HG02763 (cell line): Measurements from ENCODE around the gene ALKBH3.

Source experiments
- ATAC-seq: cut with Tn5 transposase; IDR thresholded peaks from one replicate; pipeline ENCODE4 v1.9.1; 2021; ENCODE audit warnings: mild to moderate bottlenecking, moderate library complexity; ENCODE audit not compliant: unreplicated experiment

The ALKBH3 gene

DNA sequence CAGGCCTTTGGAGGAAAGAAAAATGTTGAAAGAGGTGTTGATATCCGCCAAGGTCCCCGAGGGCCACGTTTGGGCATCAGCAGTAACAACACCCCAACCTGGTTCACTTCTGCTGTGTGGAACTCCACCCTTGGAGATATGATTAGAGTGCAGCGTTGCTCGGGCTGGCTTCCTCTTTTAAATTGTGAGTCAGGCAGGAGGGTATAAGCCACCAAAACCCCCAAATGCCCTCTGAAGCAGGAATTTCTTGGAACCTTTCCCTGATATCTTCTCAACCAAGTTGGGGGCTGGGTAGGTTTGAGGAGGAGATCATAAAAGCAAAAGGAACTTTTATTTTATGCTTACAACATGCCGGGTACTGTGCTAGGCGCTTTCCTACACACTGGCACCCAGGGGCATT, 55.4 kb downstream of the ALKBH3 start:
- no peak for ATAC-seq

DNA sequence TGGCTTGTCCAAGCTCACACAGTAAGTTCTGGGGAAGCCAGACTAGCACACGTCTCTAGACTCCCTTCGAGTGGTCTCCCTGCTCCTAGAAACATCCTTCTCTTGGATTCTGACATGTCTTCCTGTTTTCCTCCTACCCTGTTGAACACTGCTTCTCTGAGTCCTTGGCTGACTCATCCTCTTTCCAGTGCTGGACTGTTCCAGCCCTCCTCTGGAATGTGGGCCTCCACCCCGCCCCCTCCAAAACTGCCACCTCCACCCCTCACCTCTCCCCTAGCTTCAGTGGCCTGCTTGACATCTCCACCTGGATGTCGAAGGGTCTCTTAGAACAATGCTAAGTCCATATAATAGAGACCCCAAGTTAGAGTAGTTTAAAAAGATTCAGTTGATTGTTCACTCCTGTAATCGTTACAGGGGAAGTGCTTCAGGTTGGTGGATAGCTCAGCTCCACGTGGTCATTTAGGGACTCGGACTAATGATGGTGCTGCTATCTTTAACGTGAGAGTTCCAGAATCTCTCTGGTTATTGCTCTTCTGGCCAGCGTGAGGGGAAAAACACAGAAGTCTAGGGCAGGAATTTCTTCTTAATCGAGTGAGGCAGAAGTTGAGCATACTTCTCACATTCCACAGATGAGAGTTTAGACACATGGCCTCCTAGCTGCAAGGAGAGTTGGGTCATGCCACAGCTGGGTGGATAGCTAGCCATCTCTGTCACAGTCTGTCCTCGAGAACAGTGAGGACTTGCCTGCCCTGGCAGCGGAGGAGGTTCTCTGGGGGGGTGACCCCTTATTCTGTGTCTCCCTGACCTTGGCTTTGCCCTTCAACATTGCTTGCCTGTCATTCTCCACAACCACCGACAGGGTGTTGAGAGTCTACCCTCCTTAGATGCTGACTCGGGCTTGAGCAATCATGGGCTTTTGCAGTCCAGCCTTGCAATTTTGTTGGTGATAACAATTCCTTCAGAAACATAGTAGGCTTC, 57.1 kb downstream of the ALKBH3 start:
- ATAC-seq, result no peak

- ATAC-seq, result no peak
Observed at GRCh38 chr11:43941257-43941994, 60.8 kb downstream of the ALKBH3 start.

- ATAC-seq, result no peak
Observed at GRCh38 chr11:43942662-43943371, 62.2 kb downstream of the ALKBH3 start.

GRCh38 chr11:43943372-43943930, 62.8 kb downstream of the ALKBH3 start:
- no peak for ATAC-seq

- no peak for ATAC-seq
Observed at GRCh38 chr11:43943931-43944751, 63.5 kb downstream of the ALKBH3 start.

DNA sequence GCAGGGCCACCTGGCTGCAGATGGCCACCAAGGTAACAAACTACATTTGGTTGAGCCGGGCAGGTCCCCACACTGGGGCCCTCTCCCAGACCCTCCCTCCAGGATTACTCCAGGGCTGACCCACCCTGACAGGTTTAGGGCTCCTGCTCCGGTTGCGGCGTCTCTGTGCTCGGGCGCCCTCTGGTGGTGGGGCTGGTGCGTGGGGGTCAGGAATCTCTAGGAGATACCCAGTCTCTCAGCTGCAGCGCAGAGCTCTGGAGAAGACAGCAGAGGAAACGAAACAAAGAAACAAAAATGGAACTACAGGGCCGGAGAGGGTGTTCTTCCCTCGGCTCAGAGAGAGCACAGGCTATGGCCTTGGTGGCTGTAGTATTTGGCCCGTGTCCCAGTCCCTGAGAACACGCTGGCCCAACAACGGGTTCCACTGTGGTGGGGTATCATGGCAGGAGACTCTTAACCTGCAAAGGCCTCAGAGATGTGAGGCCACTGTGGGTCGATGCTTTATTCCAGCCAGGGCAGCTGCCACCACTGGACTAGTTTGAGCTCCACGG, 64.2 kb downstream of the ALKBH3 start:
- ATAC-seq, result no peak

GRCh38 chr11:43947003-43947500, 66.4 kb downstream of the ALKBH3 start:
- ATAC-seq, result no peak

DNA sequence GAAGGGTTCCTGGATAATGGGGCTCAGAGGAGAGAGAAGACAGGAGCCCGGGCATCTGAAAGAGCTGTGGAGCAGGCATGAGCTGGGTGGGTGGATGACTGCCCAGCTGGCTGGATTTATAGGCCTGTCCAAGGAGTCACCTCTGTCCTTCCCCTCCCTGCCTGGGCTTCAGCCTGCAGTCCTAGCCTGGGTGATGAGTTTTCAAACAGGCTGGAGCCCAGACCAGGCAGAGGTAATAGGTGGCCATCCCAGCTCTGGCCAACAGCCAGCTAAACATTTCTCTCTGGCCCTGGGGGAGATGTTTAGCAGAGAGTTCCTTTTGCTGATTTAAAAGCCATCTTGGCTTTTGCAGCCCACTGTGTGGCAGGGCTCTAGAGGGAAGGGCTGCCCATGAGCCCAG, 67.2 kb downstream of the ALKBH3 start:
- ATAC-seq, result no peak

DNA sequence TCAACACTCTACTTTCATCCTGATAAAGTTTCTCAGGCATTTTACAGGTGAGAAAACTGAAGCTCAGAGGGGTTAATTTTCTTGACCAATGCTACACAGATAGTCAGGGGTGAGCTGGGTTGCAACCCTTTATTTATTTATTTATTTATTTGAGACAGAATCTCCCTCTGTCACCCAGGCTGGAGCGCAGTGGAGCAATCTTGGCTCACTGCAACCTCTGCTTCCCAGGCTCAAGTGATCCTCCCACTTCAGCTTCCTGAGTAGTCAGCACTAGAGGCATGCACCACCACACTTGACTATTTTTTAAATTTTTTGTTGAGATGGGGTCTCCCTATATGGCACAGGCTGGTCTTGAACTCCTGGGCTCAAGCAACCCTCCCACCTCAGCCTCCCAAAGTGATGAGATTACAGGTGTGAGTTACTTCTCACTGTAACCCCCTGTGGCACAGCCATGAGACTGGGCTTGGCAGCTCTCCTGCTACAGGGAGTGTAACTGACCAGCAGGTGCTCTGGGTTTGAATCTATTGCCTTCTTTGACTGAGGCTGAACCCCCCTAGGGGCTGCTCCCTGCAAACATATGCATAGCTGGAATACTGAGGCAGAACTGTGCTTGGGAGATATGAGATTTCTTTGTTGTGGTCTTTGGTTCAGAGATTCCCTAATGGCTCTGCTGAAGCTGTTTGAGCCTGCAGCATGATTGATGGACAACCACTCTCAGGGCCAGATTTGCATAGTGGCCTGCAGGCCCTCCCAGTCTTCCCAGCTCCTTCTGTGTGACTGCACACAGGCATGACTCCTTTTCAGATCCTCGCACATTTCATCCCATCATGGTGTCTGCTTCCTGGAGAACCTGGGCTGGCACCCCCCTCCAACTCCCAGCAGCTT, 68.0 kb downstream of the ALKBH3 start:
- ATAC-seq, result no peak

GRCh38 chr11:43950311-43950855, 69.8 kb downstream of the ALKBH3 start:
- no peak for ATAC-seq

DNA sequence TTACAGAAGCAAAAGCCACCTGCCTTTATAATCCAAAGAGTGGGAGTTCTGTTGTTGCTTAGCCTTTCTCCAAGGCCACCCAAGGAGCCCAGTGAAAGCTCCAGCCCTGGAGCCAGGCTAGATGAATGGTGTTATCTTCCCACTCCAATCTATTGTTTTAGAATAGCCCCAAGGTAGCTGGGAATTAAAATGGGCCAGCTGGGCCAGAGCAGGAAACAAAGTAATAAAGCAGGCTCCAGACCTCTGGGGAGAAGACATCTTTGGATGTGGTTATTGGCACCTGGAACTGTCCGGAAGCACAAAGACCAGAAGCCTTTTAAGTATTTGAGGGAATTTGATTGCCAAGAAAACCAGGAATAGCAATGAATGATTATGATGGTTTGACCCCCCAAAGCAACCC, 70.6 kb downstream of the ALKBH3 start:
- no peak for ATAC-seq

DNA sequence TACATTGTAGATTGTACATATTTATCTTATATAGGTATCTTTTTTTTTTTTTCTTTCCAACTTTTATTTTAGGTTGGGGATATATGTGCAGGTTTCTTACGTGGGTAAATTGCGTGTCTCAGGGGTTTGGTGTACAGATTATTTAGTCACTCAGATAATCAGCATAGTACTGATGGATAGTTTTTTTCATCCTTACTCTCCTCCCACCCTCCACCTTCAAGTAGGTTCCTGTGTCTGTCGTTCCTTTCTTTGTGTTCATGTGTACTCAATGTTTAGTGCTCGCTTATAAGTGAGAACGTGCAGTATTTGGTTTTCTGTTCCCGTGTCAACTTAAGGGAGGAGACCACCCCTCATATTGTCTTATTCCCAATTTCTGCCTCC, 71.4 kb downstream of the ALKBH3 start:
- no peak for ATAC-seq

DNA sequence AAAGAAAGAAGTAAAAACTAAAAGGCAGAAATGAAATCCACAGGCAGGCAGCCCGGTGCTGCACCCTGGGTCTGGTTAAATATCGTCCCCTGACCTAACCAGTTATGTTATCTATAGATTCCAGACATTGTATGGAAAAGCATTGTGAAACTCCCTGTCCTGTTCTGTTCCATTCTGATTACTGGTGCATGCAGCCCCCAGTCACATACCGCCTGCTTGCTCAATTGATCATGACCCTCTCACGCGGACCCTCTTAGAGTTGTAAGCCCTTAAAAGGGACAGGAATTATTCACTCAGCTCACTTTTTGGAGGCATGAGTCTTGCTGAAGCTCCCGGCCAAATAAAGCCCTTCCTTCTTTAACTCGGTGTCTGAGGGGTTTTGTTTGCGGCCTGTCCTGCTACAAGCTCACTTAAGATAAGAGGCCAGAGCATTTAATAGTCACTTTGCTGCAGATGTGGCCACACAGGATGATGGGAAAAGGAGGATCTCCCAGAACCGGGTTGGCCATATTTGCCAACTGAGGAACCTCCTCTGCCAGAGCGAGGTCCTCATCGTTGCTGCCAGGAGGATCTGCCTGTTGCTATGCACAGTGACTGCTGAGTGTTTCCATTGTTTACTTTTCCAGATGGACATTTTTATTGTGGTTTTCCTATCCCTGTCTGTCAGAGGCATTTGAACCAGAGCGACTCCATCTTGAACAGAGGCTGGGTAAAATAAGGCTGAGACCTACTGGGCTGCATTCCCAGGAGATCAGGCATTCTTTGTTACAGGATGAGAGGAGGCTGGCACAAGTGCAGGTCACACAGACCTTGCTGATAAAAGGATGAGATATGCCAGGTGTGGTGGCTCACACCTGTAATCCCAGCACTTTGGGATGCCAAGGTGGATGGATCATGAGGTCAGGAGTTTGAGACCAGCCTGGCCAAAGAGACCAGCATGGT, 72.0 kb downstream of the ALKBH3 start:
- ATAC-seq, result no peak

GRCh38 chr11:43953521-43953920, 72.9 kb downstream of the ALKBH3 start:
- ATAC-seq, result no peak

GRCh38 chr11:43954241-43954640, 73.6 kb downstream of the ALKBH3 start:
- ATAC-seq, result no peak

DNA sequence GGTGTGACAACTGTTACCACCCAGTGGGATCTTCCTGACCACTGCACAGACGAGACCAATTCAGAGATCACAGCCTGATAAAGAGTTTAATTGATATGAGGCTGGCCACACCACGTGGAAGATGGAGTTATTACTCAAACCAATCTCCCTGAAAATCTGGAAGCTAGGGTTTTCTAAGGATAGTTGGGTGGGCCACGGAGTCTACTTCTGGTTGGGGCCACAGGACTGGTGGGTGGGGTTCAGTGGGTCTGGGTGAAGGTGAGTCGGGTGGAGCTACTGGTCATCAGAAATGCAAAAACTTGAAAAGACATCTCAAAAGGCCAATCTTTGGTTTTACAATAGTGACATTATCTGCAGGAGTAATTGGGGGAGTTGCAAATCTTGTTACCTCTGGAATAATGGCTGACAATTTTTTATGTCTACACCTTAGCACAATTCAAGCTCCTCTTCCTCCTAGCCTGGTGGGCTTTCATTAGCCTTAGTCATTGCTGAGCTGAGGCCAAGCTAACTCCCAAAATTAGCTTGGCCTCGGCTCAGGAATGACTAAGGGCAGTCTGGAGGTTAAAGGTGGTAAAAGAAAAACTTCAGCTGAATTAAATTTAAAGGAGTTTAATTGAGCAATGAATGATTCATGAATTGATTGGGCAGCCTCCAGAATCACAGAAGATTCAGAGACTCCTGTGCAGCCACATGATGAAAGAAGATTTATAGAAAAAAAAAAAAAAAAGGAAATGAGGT, 74.9 kb downstream of the ALKBH3 start:
- ATAC-seq, result no peak
